GDM1 (cell line): ENCODE results near the gene SEC31A.

Experiments
- DNase-seq: peaks from one replicate; lab custom pipeline; 2025; lab: John Stamatoyannopoulos, UW

SEC31A gene

GRCh38 chr4:82790060-82790660 is 100.8 kb downstream of the SEC31A start:
- DNase-seq, result no peak

- DNase-seq, result no peak
Observed at GRCh38 chr4:82789025-82789776, 101.8 kb downstream of the SEC31A start.

- no peak for DNase-seq
Observed at GRCh38 chr4:82787342-82787741, 103.6 kb downstream of the SEC31A start.

GRCh38 chr4:82786828-82787227 is 104.1 kb downstream of the SEC31A start:
- no peak for DNase-seq

- no peak for DNase-seq
Observed at GRCh38 chr4:82785611-82786400, 105.1 kb downstream of the SEC31A start.

GRCh38 chr4:82784681-82785610 is 106.0 kb downstream of the SEC31A start:
- DNase-seq, result no peak

GRCh38 chr4:82782626-82783345 is 108.2 kb downstream of the SEC31A start:
- DNase-seq, result no peak

- peak; percentile 33 for DNase-seq
Observed at GRCh38 chr4:82780752-82781231, 110.2 kb downstream of the SEC31A start.

- DNase-seq, result no peak
Observed at GRCh38 chr4:82780170-82780751, 110.7 kb downstream of the SEC31A start.

GRCh38 chr4:82779032-82779431 is 111.9 kb downstream of the SEC31A start:
- DNase-seq, result no peak

GRCh38 chr4:82777857-82778525 is 113.0 kb downstream of the SEC31A start:
- no peak for DNase-seq

GRCh38 chr4:82776925-82777542 is 113.9 kb downstream of the SEC31A start:
- DNase-seq, result no peak

GRCh38 chr4:82775243-82775642 is 115.7 kb downstream of the SEC31A start:
- DNase-seq, result no peak

- DNase-seq, result no peak
Observed at GRCh38 chr4:82774711-82775171, 116.2 kb downstream of the SEC31A start.

- no peak for DNase-seq
Observed at GRCh38 chr4:82773057-82773456, 117.9 kb downstream of the SEC31A start.

GRCh38 chr4:82770607-82771006 is 120.3 kb downstream of the SEC31A start:
- DNase-seq, result no peak
